NCI-H82 (cell line): ENCODE measurements around the gene ALDH16A1.

Source experiments
- DNase-seq: peaks from one replicate; lab custom pipeline; 2025; lab: John Stamatoyannopoulos, UW

The ALDH16A1 gene

GRCh38 chr19:49488863-49489537, 36.0 kb downstream of the ALDH16A1 start:
- peak; percentile 23 for DNase-seq

DNA sequence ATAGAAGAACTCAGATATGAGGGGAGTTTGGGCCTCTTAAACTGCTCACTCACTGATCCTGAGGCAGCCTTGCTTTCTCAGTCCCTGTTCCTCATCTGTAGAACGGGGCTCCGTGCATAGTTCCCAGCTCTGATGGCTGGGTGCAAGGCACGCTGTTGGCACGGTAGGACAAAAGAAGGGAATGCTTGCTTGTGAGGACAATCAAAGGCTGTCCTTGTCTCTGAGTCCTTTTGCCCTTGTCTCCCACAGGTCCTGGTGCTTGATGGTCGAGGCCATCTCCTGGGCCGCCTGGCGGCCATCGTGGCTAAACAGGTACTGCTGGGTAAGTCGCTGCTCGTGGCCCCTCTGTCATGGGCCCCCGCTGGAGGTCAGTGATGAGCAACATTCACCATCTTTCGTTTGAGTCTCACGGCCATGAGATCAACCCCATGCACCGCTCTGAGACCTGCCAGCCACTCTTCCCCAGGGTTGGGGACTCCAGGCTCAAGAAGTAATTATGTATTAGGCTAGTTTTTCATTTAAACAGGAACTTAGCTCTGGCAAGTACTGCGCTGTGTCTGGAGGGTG, 36.7 kb downstream of the ALDH16A1 start:
- DNase-seq, result peak; percentile 32

GRCh38 chr19:49490287-49491029, 37.4 kb downstream of the ALDH16A1 start:
- DNase-seq, result no peak

DNA sequence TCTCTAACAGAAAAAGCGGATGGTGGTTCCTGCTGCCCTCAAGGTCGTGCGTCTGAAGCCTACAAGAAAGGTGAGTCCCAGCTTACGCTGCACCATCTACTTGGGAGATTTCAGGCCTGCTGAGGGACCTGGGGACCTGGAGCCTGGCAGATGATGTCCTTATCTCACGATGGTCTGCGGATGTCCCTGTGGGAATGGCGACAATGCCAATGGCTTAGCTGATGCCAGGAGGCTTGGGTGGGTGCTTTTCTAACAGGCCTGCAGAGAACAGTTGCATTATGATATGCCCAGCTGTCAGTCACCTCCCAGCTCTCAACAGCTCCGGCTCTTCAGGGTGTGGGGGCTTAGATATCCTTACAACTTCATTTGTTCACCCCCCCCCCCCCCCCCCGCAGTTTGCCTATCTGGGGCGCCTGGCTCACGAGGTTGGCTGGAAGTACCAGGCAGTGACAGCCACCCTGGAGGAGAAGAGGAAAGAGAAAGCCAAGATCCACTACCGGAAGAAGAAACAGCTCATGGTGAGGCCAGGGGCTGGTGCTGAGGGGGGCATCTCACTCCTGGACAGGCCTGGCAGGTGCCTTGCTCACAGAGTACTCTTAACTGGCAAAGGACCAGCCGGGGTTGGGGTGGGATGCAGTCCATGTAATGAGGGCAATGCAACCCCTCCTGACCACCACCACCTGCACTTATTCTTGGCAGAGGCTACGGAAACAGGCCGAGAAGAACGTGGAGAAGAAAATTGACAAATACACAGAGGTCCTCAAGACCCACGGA, 38.2 kb downstream of the ALDH16A1 start:
- no peak for DNase-seq

GRCh38 chr19:49491804-49492572, 39.0 kb downstream of the ALDH16A1 start:
- DNase-seq, result peak; percentile 55

DNA sequence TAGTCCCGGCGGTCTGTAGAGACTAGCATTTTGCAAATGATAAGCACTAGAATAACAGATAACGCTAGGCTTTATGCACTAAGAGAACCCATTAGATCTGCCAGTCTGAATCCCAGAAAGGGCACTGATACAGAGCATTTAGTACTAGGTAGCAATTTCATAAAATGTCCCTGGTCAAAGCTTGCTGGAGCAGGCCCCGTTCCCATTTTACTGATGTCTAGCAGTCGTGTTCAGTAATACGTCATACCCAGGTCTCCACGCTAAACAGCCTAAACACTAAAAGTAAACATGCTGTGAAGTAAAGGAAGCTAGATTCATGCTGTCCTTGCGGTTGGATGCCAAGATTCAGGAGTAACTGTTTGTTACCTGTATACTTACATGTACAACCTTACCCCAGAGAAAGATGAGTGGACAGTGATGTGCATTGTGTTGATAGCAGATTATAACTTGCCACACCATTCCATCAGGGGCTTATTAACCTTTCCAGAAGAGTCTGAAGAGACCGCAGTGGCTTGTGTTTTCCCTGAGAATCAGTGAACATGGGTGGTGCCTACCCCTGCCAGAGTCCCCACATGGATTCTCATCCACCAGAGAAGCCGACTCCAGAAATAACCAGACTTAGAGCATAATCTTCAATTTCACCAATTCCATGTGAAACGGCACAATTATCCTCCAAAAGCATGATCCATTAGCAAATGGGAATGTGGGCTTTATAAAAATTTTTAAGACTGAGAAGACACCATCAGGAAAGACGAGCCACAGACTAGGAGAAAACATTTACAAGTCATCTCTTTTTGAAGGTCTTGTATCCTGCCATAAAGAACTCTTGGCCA, 39.8 kb downstream of the ALDH16A1 start:
- DNase-seq, result peak; percentile 78

- peak; percentile 55 for DNase-seq
These were observed 43.6 kb downstream of the ALDH16A1 start for GRCh38 chr19:49496574-49497008.

DNA sequence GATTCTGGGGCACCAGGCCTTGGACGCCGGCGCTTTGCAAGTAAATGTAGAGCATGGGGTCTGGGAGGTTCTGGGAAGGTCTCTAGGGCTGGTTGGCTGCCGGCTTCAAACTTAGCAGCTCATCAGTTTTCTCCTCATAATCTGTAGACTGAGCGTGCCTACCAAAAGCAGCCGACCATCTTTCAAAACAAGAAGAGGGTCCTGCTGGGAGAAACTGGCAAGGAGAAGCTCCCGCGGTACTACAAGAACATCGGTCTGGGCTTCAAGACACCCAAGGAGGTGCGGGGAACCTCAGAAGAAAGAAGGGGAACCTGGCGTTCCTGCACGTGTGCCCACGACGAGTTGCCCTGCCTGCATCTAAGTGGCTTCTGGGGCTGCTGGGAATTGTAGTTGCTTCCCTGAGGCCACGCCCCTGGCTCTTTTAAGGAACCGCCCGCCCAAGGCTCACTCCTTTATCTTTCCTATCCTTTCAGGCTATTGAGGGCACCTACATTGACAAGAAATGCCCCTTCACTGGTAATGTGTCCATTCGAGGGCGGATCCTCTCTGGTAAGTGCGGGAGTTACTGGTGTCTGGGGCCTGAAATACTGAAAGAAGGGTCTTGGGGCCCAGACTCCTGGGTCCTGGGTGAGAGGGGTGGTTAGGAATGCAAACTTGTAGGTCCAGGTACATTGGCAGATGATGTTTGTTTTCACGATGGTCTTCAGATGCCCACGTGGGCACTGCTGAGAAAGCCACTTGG, 44.2 kb downstream of the ALDH16A1 start:
- peak; percentile 78 for DNase-seq

DNA sequence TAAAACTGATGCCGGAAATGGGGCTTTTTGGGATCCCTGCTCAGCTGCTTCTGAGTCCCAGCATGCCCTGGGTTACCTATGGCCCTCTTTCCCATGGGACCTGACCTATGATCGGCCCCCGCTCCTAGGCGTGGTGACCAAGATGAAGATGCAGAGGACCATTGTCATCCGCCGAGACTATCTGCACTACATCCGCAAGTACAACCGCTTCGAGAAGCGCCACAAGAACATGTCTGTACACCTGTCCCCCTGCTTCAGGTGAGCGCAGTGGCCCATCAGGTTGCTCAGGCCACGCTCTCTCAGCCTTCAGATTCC, 44.7 kb downstream of the ALDH16A1 start:
- DNase-seq, result no peak

DNA sequence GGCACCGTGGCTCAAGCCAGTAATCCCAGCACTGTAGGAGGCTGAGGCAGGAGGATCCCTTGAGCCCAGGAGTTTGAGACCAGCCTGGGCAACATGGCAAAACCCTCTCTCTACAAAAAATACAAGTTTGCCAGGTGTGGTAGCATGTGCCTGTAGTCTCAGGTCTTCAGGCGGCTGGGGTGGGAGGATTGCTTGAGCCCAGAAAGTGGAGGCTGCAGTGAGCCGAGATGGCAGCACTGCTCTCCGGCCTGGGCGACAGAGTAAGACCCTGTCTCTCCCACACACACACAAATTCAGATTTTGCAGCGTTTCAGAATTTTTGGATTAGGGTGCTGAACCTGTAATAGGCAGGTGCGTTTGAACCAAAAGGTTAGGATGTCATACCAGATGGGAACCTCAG, 45.5 kb downstream of the ALDH16A1 start:
- no peak for DNase-seq

- DNase-seq, result no peak
These were observed 46.1 kb downstream of the ALDH16A1 start for GRCh38 chr19:49499030-49499670.

- peak; percentile 77 for DNase-seq
These were observed 50.0 kb downstream of the ALDH16A1 start for GRCh38 chr19:49502866-49503581.

GRCh38 chr19:49503582-49503962, 50.5 kb downstream of the ALDH16A1 start:
- DNase-seq, result no peak

GRCh38 chr19:49506575-49507105, 53.6 kb downstream of the ALDH16A1 start:
- DNase-seq, result peak; percentile 87

GRCh38 chr19:49507803-49508494, 54.9 kb downstream of the ALDH16A1 start:
- DNase-seq, result peak; percentile 64

- DNase-seq, result peak; percentile 69
These were observed 60.1 kb downstream of the ALDH16A1 start for GRCh38 chr19:49512970-49513745.

DNA sequence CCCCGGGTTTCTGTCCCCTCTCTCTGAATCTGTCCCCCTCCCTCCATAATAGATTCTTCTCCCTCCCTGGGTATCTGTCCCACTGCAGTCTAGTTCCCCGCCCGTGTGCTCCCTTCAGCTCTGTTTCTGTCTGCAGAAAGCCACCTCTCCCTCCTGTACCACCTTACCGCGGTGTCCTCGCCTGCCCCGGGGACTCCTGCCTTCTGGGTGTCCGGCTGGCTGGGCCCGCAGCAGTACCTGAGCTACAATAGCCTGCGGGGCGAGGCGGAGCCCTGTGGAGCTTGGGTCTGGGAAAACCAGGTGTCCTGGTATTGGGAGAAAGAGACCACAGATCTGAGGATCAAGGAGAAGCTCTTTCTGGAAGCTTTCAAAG, 60.7 kb downstream of the ALDH16A1 start:
- DNase-seq, result no peak
